Common myeloid progenitor, CD34-positive (primary cell): Measurements from ENCODE around the gene VRK3.

Experiments
- CTCF ChIA-PET: fragments of 350-600 bp; sonication (Branson Sonifier 250); formaldehyde crosslinking; loops from one replicate; lab custom pipeline; 2021; ENCODE audit warnings: antibody characterized with exemption; lab: Charles Lee
- POLR2A ChIA-PET: fragments of 350-600 bp; sonication (Branson Sonifier 250); formaldehyde crosslinking; loops from one replicate; lab custom pipeline; 2021; ENCODE audit warnings: antibody characterized with exemption; lab: Charles Lee
- DNase-seq, 3 donors: peaks; one replicate each; pipeline versions ENCODE4 v3.0.0 to v3.0.0-alpha.2; 2013
- H3K27ac ChIP-seq, 2 experiments: 1 replicate in 1 of 2; 2 replicates in 1 of 2; pipeline ENCODE4 v1.7.0; 2013; ENCODE audit warnings: inconsistent platforms in 2 of 2, low read length in 2 of 2, mild to moderate bottlenecking in 2 of 2, low read depth in 1 of 2, moderate library complexity in 1 of 2; ENCODE audit not compliant: severe bottlenecking in 2 of 2, insufficient read depth in 1 of 2, poor library complexity in 1 of 2
- H3K27me3 ChIP-seq, 5 experiments: replicated peaks in 2 of 5; 1 replicate in 3 of 5; 2 replicates in 2 of 5; pipeline versions ENCODE4 v1.6.1 to v1.7.0; 2013; ENCODE audit warnings: low read length in 4 of 5, mild to moderate bottlenecking in 2 of 5, moderate library complexity in 2 of 5, inconsistent platforms in 1 of 5; ENCODE audit not compliant: insufficient read depth in 5 of 5, control insufficient read depth in 4 of 5
- H3K36me3 ChIP-seq, 4 experiments: 1 replicate in 2 of 4; 2 replicates in 2 of 4; pipeline versions ENCODE4 v1.6.1 to v1.7.0; 2013; ENCODE audit warnings: low read length in 3 of 4, control low read depth in 1 of 4, mild to moderate bottlenecking in 1 of 4; ENCODE audit not compliant: control insufficient read depth in 4 of 4, insufficient read depth in 4 of 4
- H3K4me1 ChIP-seq, 4 experiments: 1 replicate in 3 of 4; 2 replicates in 1 of 4; pipeline versions ENCODE4 v1.6.1 to v1.7.1; 2013; ENCODE audit warnings: low read length in 3 of 4, mild to moderate bottlenecking in 3 of 4, control low read depth in 1 of 4, inconsistent platforms in 1 of 4, moderate library complexity in 1 of 4; ENCODE audit not compliant: control insufficient read depth in 4 of 4, insufficient read depth in 4 of 4; ENCODE audit errors: control extremely low read depth in 1 of 4
- H3K4me3 ChIP-seq, 7 experiments: 1 replicate in 4 of 7; 2 replicates in 3 of 7; pipeline versions ENCODE4 v1.5.1 to v1.7.0; 2013; ENCODE audit warnings: mild to moderate bottlenecking in 7 of 7, low read length in 6 of 7, moderate library complexity in 6 of 7, inconsistent platforms in 2 of 7, low read depth in 2 of 7, control low read depth in 1 of 7; ENCODE audit not compliant: insufficient read depth in 4 of 7, control insufficient read depth in 1 of 7; ENCODE audit errors: extremely low read depth in 1 of 7
- H3K9me3 ChIP-seq, 5 experiments: 1 replicate in 4 of 5; 2 replicates in 1 of 5; pipeline versions ENCODE4 v1.6.1 to v1.7.1; 2013; ENCODE audit warnings: low read length in 4 of 5, mild to moderate bottlenecking in 2 of 5, inconsistent platforms in 1 of 5, low read depth in 1 of 5, moderate library complexity in 1 of 5; ENCODE audit not compliant: control insufficient read depth in 4 of 5, insufficient read depth in 2 of 5; ENCODE audit errors: control extremely low read depth in 1 of 5
- WGBS: methylation state at CpG from one replicate; pipeline ENCODE4 v1.1.5; 2013; ENCODE audit not compliant: insufficient coverage; 5-methylcytosine and 5-hydroxymethylcytosine counted together

Gene VRK3

DNA sequence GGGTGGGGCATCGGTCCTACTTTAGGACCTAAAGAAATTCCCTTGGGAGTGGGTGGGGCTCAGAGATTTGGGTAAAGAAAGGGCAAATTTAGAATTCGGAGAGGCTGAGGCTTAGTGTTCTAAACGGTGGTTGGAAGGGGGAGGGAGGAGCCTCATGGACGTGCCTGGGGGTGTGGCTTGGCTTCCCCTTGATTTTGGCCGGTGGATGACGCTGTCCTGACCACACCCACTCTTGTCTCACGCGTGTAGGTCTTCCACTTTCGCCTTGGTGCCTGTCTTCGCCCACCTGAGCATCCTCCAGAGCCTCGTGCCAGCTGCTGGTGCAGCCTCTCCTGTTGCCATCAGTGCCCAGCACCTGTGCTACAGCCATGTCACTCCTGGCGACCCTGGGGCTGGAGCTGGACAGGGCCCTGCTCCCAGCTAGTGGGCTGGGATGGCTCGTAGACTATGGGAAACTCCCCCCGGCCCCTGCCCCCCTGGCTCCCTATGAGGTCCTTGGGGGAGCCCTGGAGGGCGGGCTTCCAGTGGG lies 94.6 kb downstream of the VRK3 start:
- H3K4me3 ChIP-seq = peak overlapping the region in 2 of 7 experiments; percentile 53 to 56
- H3K27ac ChIP-seq = peak overlapping the region in 1 of 2 experiments; percentile 14
- DNase-seq = peak in 2 of 3 donors; percentile 35 to 46
- CTCF ChIA-PET = interaction anchor here (0.6 kb wide), 1 partner anchor 51 kb away, joined by 3 read pairs; no protein-coding TSS in a partner anchor
- H3K36me3 ChIP-seq = peaks cover under 1 to 34% (median 9%) of the 10 kb centered on the region in 4 experiments
- peaks cover 3 to 37% (median 27%) of the 10 kb centered on the region in 4 experiments for H3K4me1 ChIP-seq
- no peaks in the 10 kb centered on the region for H3K9me3 ChIP-seq
- no peaks in the 10 kb centered on the region for H3K27me3 ChIP-seq
- POLR2A ChIA-PET = interaction anchor here (0.6 to 1.2 kb wide), 3 partner anchors 36 to 635 kb away, joined by 3 to 4 read pairs (median 4); no protein-coding TSS in a partner anchor
- WGBS = 83% methylated on average over 15 of the region's 15 CpGs

DNA sequence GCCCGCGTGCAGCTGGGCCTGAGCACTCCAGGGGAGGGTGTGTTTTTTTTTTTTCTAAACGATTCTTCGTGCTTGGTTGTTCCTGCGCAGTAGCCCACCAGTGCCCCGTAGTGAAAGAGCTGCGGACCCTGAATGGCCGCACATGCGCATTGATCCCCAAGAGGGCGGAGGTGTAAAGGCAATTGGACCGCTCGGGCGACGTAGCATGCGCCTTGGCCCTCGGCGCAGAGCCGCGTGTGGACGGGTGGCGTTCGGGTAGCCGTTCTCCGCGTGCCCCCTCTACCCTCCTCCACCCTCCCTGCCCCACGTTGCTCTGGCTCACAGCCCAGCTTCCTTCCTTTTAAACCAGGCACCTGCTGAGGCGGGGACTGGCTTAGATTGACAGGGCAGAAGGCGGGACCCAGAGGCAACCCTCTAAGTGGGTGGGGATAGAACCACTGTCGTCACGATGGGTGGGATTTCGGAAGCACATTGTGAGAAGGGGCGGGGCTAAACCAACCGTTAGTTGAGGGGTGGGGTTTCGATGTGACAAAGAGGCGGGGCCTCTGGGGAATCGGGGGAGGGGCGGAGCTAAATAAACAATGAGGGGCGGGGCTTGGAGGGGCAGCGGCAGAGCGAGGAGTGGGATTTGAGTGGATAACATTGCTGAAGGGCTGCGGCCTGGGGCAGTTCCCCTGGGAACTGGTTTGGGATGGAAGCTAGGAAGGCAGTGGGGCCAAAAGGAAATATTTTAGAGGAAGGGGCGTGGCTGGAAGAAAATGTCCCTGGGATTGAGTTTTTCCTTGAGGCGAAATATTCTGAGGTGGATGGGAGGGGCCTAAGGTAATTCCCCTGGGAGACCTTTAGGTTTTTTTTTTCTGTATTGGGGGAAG lies 95.3 kb downstream of the VRK3 start:
- Histone ChIP-seq H3K4me1 (peaks cover 3 to 37% (median 27%) of the 10 kb centered on the region in 4 experiments), H3K27ac (peak overlapping the region; percentile 81 to 91), H3K4me3 (peak overlapping the region; percentile 83 to 94 (median 86)), H3K36me3 (peaks cover 2 to 39% (median 13%) of the 10 kb centered on the region in 4 experiments), H3K27me3 (no peaks in the 10 kb centered on the region), H3K9me3 (no peaks in the 10 kb centered on the region)
- WGBS = 17% methylated on average over 17 of the region's 43 CpGs
- POLR2A ChIA-PET = interaction anchor here (0.7 to 2.3 kb wide), 8 partner anchors 19 to 79 kb away, joined by 3 to 15 read pairs (median 4); partner anchors contain the start of genes AKT1S1, IL4I1, PTOV1 and TBC1D17
- DNase-seq = peak; percentile 99 to 100 (median 99)
- CTCF ChIA-PET = interaction anchor here (0.6 to 0.8 kb wide), 2 partner anchors 33 to 550 kb away, joined by 3 read pairs; partner anchors contain the start of gene IL4I1

DNA sequence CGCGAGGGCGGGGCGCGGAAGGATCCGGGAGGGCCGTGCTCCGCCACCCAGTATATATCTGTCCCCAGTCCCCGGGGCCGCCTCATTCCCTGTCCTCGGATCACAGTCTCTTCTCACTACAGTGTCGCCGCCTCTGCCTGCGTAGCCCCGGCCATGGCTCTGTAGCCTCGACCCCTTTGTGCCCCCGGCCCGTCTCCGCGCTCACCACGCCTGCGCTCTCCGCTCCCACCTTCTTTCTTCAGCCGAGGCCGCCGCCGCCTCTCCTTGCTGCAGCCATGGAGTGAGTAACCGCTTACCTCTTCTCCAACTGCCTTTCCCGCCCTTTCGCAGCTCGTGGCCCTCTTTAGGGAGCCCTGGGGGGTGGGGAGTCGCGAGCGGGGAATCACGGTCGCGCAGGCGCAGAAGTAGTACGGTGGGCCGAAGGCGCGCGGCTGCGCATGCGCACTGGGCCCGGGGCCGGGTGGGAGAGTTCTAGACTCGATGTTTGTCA lies 96.0 kb downstream of the VRK3 start, which contains the start of the genes ATF5 and NUP62:
TSS of gene ATF5 (plus strand) at position 85 of the 490 bp plus-strand sequence. CDS start 1,646 bp downstream, outside the sequence.
TSS of gene NUP62 (minus strand) at position 384 of the 490 bp plus-strand sequence. CDS start 19,697 bp downstream, outside the sequence.
- POLR2A ChIA-PET = interaction anchor here (1.1 to 2.3 kb wide), 6 partner anchors 18 to 78 kb away, joined by 3 to 15 read pairs (median 5); partner anchors contain the start of genes AKT1S1, IL4I1, PTOV1 and TBC1D17
- H3K4me1 ChIP-seq = peaks cover 3 to 39% (median 27%) of the 10 kb centered on the region in 4 experiments
- H3K27ac ChIP-seq = peak within 1 kb of the TSS; percentile 81 to 91
- peak within 1 kb of the TSS; percentile 83 to 94 (median 86) for H3K4me3 ChIP-seq
- peak; percentile 56 to 89 (median 63) for DNase-seq
- H3K27me3 ChIP-seq = no peaks in the 10 kb centered on the region
- 0% methylated on average over 34 of the region's 48 CpGs for WGBS
- H3K9me3 ChIP-seq = no peaks in the 10 kb centered on the region
- CTCF ChIA-PET = interaction anchor here (0.8 to 2.5 kb wide), 5 partner anchors 11 to 49 kb away, joined by 3 to 9 read pairs (median 6); partner anchors contain the start of gene IL4I1
- peaks cover 3 to 46% (median 18%) of the 10 kb centered on the region in 4 experiments for H3K36me3 ChIP-seq

DNA sequence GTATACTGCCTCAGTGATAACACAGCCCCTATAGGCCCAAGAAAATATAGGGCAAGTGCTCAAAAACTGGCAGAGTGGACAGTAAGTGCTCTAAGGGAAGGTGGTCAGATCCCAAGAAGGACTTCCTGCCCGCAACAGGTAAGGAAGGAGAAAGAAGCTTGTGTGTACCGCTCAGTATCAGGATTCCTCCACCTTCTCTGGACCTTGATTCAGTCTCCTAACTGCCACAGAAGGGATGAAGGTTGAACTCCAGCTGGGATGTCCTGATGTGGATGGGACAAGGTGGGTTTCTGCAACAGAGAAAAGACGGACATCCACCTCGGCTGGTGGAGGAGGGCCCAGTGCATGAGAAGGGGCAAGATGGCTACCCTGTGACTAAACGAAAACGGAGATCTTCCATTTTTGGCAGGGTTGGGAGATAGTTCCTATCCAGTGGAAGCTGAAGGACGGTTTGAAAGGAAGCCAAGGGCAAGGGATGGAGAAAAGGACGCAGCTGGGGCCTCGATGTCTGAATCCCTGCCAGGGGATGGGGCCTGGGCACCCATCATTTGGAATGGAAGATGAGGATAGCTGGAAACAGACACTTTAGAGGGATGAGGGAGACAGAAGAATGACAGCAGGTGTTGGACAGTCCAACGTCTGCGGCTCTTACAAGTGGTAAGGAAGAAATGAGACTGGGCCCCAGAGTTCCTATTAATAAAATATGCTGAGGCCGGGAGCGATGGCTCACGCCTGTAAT lies 97.5 kb downstream of the VRK3 start:
- H3K36me3 ChIP-seq = peaks cover 7 to 53% (median 32%) of the 10 kb centered on the region in 4 experiments
- 94% methylated on average over 11 of the region's 14 CpGs for WGBS

DNA sequence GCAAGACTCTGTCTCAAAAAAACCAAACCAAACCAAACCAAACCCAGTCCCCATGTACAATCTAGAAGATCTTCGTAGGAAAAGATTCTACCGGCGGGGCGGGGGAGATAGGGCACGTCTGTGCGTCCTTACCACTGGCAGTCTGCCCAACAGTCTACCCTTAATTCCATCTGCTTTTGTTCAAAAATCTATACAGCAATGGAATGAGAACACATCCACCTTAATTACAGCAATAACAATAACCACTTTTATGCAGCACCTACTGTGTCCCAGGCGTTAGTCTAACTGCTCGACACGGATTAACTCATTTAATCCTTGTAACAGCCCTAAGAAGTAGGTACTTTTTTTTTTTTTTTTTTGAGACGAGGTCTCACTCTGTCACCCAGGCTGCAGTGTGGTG lies 98.7 kb downstream of the VRK3 start:
- DNase-seq = no peak
- H3K4me3 ChIP-seq = no peak overlapping the region
- WGBS = 94% methylated on average over 7 of the region's 10 CpGs
- ChIA-PET CTCF (interaction anchor here (1.2 kb wide), 1 partner anchor 9 kb away, joined by 4 read pairs; no protein-coding TSS in a partner anchor), POLR2A (no interaction called here)
- peaks cover 7 to 58% (median 38%) of the 10 kb centered on the region in 4 experiments for H3K36me3 ChIP-seq
- H3K4me1 ChIP-seq = peaks cover 3 to 32% (median 30%) of the 10 kb centered on the region in 4 experiments
- H3K27ac ChIP-seq = peak overlapping the region in 1 of 2 experiments; percentile 71
- no peaks in the 10 kb centered on the region for H3K9me3 ChIP-seq
- no peaks in the 10 kb centered on the region for H3K27me3 ChIP-seq

More for the DNA sequence above, 97.5 kb downstream of the VRK3 start:
- DNase-seq = no peak
- Histone ChIP-seq H3K27me3 (no peaks in the 10 kb centered on the region), H3K4me3 (peak overlapping the region in 3 of 7 experiments; percentile 26 to 93 (median 53)), H3K4me1 (peaks cover 3 to 34% (median 27%) of the 10 kb centered on the region in 4 experiments), H3K9me3 (no peaks in the 10 kb centered on the region), H3K27ac (peak overlapping the region; percentile 29 to 71)
- ChIA-PET POLR2A (interaction anchor here (0.9 to 2.3 kb wide), 2 partner anchors 16 to 30 kb away, joined by 3 to 15 read pairs; partner anchors contain the start of gene IL4I1), CTCF (interaction anchor here (1.1 to 2.5 kb wide), 4 partner anchors 8 to 47 kb away, joined by 3 to 8 read pairs (median 5); no protein-coding TSS in a partner anchor)
